Fibroblast of skin of left quadriceps (primary cell): Measurements from ENCODE around the gene FAM200A.
A peak's percentile ranks its signal among the peaks of the same experiment; 100 is the strongest.
"Not testable (repeated sequence)": the region's sequence is repeated elsewhere in the genome, so short reads cannot be mapped to it uniquely, and the experiment has no call there.

Experiments used
- DNase-seq, 2 experiments: peaks; one replicate each; pipeline ENCODE4 v3.0.0-alpha.2; 2013; ENCODE audit warnings: low read depth in 2 of 2

Gene FAM200A

DNA sequence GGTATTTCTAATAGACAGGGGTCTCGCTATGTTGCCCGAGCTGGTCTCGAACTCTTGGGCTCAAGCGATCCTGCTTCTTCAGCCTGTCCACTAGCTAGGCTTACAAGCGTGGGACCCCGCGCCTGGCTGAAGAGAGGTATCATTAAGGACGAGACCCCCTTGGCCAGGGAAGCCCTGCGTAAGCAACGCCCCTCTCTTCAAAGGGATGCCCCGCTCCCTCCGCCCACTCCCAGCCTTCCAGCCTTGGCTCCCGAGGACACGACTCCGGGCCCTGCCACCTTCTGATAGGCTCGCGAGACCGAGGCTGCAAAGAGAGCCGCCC lies 47.7 kb downstream of the FAM200A start:
- no peak for DNase-seq

GRCh38 chr7:99501236-99501635 lies 50.7 kb downstream of the FAM200A start:
- DNase-seq: not testable (repeated sequence)

DNA sequence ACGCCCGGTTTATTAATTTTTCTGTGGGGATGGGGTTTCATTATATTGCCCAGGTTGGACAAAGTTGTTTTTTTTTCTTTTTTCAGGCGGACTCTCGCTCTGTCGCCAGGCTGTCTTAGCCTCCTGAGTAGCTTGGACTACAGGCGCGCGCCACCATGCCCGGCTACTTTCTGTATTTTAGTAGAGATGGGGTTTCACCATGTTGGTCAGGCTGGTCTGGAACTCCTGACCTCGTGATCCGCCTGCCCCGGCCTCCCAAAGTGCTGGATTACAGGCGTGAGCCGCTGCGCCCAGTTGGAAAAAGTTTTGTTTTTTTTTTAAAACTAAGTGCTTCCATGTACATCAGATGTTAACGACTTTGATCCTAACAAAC lies 51.3 kb downstream of the FAM200A start:
- no peak for DNase-seq

GRCh38 chr7:99499721-99500636 lies 51.9 kb downstream of the FAM200A start, which contains the start of gene ZNF394:
Gene ZNF394 (minus strand): TSS chr7:99500281. CDS start chr7:99500093, 188 bp downstream.
- peak; percentile 78 to 82 for DNase-seq

DNA sequence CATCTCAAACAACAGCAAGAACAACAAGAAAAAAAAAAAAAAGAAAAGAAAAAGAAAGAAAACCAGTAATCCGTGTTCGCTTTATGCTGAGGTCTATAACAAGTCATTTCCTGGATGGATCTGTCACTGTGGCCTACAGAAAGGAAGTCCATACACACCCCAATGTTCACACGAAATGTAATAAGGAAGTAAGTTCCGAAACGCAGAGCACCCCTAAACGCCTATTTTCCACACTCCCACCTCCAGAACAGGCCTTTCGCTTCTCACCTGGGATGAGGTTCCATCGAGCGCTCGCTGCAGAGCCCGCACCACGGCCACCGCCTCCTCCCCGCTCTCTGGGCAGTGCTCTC lies 52.6 kb downstream of the FAM200A start:
- no peak for DNase-seq

DNA sequence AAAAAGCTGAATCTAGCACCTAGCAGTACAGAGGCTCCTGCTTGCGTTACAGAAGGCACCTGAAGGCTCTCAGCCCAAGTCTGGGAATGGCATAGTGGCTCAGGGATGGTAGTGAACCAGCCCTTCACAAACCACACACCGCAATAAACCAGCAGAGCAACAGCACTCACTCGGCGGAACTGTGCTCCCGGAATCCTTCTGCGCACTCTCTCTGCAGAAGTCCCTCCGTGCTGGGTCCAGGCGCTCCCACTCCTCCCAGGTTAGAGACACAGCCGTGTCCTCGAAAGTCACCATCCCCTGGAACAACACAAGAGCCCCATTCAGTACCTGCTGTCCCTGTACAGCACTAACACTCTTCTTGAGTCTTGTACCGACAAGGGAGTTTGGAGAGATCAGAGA lies 53.4 kb downstream of the FAM200A start:
- DNase-seq: no peak

GRCh38 chr7:99497766-99498545 lies 54.0 kb downstream of the FAM200A start:
- DNase-seq: no peak
